Suprapubic skin (tissue), 3 donors: ENCODE results near the gene CS.

Source experiments
- CTCF ChIP-seq, 2 donors: fragments of 200-600 bp in 1 of 2; fragments of 450-650 bp in 1 of 2; sonication (generic) in 1 of 2; IDR thresholded peaks; one replicate each; pipeline ENCODE4 v1.5.1; 2016 to 2019; ENCODE audit warnings: antibody characterized with exemption in 2 of 2, mild to moderate bottlenecking in 1 of 2, moderate library complexity in 1 of 2
- POLR2AphosphoS5 ChIP-seq, 3 donors: sonication (generic); formaldehyde crosslinking; IDR thresholded peaks; one replicate each; pipeline ENCODE4 v1.6.1; 2017; ENCODE audit warnings: antibody characterized with exemption in 3 of 3

- TF ChIP-seq CTCF (IDR thresholded peaks at IDR 0.05), result no peak
- TF ChIP-seq POLR2AphosphoS5 (IDR thresholded peaks at IDR 0.05), result no peak
Observed at GRCh38 chr12:56222531-56222895, 77.6 kb downstream of the CS start.
